Right lobe of liver (tissue), 6 donors: ENCODE results near the gene USP53. TPM values are rescaled to one million over a fixed set of nuclear protein-coding genes. Genes with fewer than 3 reads are reported as not detected.

Experiments
- ATAC-seq, 4 donors: fragments of 200-7000 bp; cut with Tn5 transposase; one replicate each; pipeline ENCODE4 v1.9.1; 2020; ENCODE audit warnings: mild to moderate bottlenecking in 4 of 4, moderate library complexity in 4 of 4
- DNase-seq, 3 donors: peaks; one replicate each; pipeline ENCODE4 v3.0.0-alpha.2; 2020
- H3K27ac ChIP-seq, 3 donors: fragments of 200-600 bp; one replicate each; pipeline ENCODE4 v1.8.0; 2022
- H3K27me3 ChIP-seq, 2 donors: fragments of 200-600 bp; one replicate each; pipeline ENCODE4 v1.8.0; 2022
- H3K36me3 ChIP-seq, 4 donors: fragments of 200-600 bp; sonication (generic) in 1 of 4; one replicate each; pipeline versions ENCODE4 v1.5.1 to v1.8.0; 2017 to 2022; ENCODE audit warnings: control low read depth in 1 of 4
- H3K4me1 ChIP-seq, 4 donors: fragments of 200-600 bp; sonication (generic) in 1 of 4; one replicate each; pipeline versions ENCODE4 v1.5.1 to v1.8.0; 2017 to 2022; ENCODE audit warnings: control low read depth in 1 of 4
- H3K4me3 ChIP-seq, 3 donors: fragments of 200-600 bp; one replicate each; pipeline ENCODE4 v1.8.0; 2022
- H3K9me3 ChIP-seq, 4 donors: fragments of 200-600 bp; sonication (generic) in 1 of 4; one replicate each; pipeline versions ENCODE4 v1.5.1 to v1.8.0; 2017 to 2022; ENCODE audit warnings: control low read depth in 1 of 4
- CTCF ChIP-seq, 4 donors: fragments of 200-600 bp in 3 of 4; fragments of 450-650 bp in 1 of 4; IDR thresholded peaks; one replicate each; pipeline versions ENCODE4 v1.5.1 to v1.8.0; 2016 to 2022; ENCODE audit warnings: antibody characterized with exemption in 4 of 4, mild to moderate bottlenecking in 2 of 4
- POLR2A ChIP-seq: fragments of 450-650 bp; IDR thresholded peaks from one replicate; pipeline ENCODE4 v1.6.1; 2017; ENCODE audit warnings: antibody characterized with exemption, mild to moderate bottlenecking
- WGBS: methylation state at CpG from one replicate; pipeline ENCODE4 v1.1.6; 2018; ENCODE audit warnings: low coverage, low lambda C conversion rate; ENCODE audit not compliant: insufficient coverage; ENCODE audit errors: missing lambda C conversion rate; 5-methylcytosine and 5-hydroxymethylcytosine counted together
- intact Hi-C, 2 donors: fragments of 100-400 bp; cut with DNase I; formaldehyde crosslinking; loops; one replicate each; pipeline versions ENCODE4 v1.11.2 to v1.14.1; 2022
- total RNA-seq, 6 experiments: library from RNA; depleted of rRNA in 2 of 6; stranded (reverse); fragments of >200 nt in 2 of 6; fragmentation: NEBNext Ultra II Directional in 3 of 6; extraction: Animal tissue kit (Norgen Biotek cat#: 25700) in 3 of 6; gene quantifications; one replicate each; pipeline versions ENCODE4 v1.1.0 to v1.2.4, GENCODE V29; 2016 to 2023
- donor health status: DM: no; HTN: yes; CAD: no.
- donor health status: DM: no; HTN: no; CAD: no.
- donor health status: DM: no; HTN: no; CAD: no.
- donor health status: DM: no; HTN: yes; CAD: no.
- donor health status: DM: no; HTN: yes; CAD: no.

Gene USP53
- total RNA-seq, 6 experiments from 2014 or later, result 6.4 to 12.5 (median 8.9) TPM

GRCh38 chr4:119240128-119240527, 27.6 kb downstream of the USP53 start:
- TF ChIP-seq CTCF (IDR thresholded peaks at IDR 0.05) (no peak), POLR2A (no peak)
- intact Hi-C loops, result no loop called here
- DNase-seq (no peak), ATAC-seq (no peak)
- Histone ChIP-seq H3K4me3 (no peak overlapping the region), H3K36me3 (peaks cover 0 to 5% (median 0%) of the 10 kb centered on the region in 4 donors), H3K27ac (no peak overlapping the region), H3K4me1 (no peaks in the 10 kb centered on the region), H3K9me3 (no peaks in the 10 kb centered on the region), H3K27me3 (no peaks in the 10 kb centered on the region)
- WGBS, result 92% methylated on average over 1 of the region's 1 CpG

GRCh38 chr4:119240568-119240967, 28.1 kb downstream of the USP53 start:
- TF ChIP-seq CTCF (IDR thresholded peaks at IDR 0.05), result no peak
- TF ChIP-seq POLR2A, result no peak
- Histone ChIP-seq H3K9me3 (no peaks in the 10 kb centered on the region), H3K4me1 (no peaks in the 10 kb centered on the region), H3K4me3 (no peak overlapping the region), H3K27ac (no peak overlapping the region), H3K27me3 (no peaks in the 10 kb centered on the region), H3K36me3 (peaks cover 0 to 5% (median 0%) of the 10 kb centered on the region in 4 donors)
- ATAC-seq (no peak), DNase-seq (no peak)
- intact Hi-C loops, result no loop called here
- WGBS, result 80% methylated on average over 1 of the region's 2 CpGs

- WGBS, result 90% methylated on average over 1 of the region's 1 CpG
- no peak overlapping the region for H3K4me3 ChIP-seq
- DNase-seq (no peak), ATAC-seq (no peak)
- TF ChIP-seq POLR2A (no peak), CTCF (IDR thresholded peaks at IDR 0.05) (no peak)
- H3K9me3 ChIP-seq, result no peaks in the 10 kb centered on the region
- H3K27me3 ChIP-seq, result no peaks in the 10 kb centered on the region
- H3K36me3 ChIP-seq, result peaks cover 0 to 14% (median 6%) of the 10 kb centered on the region in 4 donors
- no peak overlapping the region for H3K27ac ChIP-seq
- intact Hi-C loops, result no loop called here
- no peaks in the 10 kb centered on the region for H3K4me1 ChIP-seq
These were observed 29.9 kb downstream of the USP53 start for GRCh38 chr4:119242417-119242816.

GRCh38 chr4:119243868-119244267, 31.4 kb downstream of the USP53 start:
- no peak for TF ChIP-seq POLR2A
- no peak for TF ChIP-seq CTCF (IDR thresholded peaks at IDR 0.05)
- H3K27ac ChIP-seq, result no peak overlapping the region
- H3K27me3 ChIP-seq, result no peaks in the 10 kb centered on the region
- no peak overlapping the region for H3K4me3 ChIP-seq
- DNase-seq (no peak), ATAC-seq (no peak)
- 60% methylated on average over 1 of the region's 1 CpG for WGBS
- intact Hi-C loops, result no loop called here
- H3K9me3 ChIP-seq, result no peaks in the 10 kb centered on the region
- peaks cover 0 to 14% (median 6%) of the 10 kb centered on the region in 4 donors for H3K36me3 ChIP-seq
- H3K4me1 ChIP-seq, result no peaks in the 10 kb centered on the region

- Histone ChIP-seq H3K4me1 (no peaks in the 10 kb centered on the region), H3K27me3 (no peaks in the 10 kb centered on the region), H3K36me3 (peaks cover 0 to 14% (median 6%) of the 10 kb centered on the region in 4 donors), H3K9me3 (no peaks in the 10 kb centered on the region), H3K4me3 (no peak overlapping the region), H3K27ac (no peak overlapping the region)
- intact Hi-C loops, result no loop called here
- 78% methylated on average over 3 of the region's 3 CpGs for WGBS
- TF ChIP-seq POLR2A (no peak), CTCF (IDR thresholded peaks at IDR 0.05) (no peak)
- ATAC-seq, result no peak
- no peak for DNase-seq
These were observed 31.8 kb downstream of the USP53 start for GRCh38 chr4:119244344-119244743.
